GM19395 (cell line): ENCODE data around the gene SLC22A5.
A peak's percentile ranks its signal among the peaks of the same experiment; 100 is the strongest.
"Not testable (repeated sequence)": the region's sequence is repeated elsewhere in the genome, so short reads cannot be mapped to it uniquely, and the experiment has no call there.

ENCODE experiments used
- ATAC-seq: cut with Tn5 transposase; IDR thresholded peaks from one replicate; pipeline ENCODE4 v1.9.1; 2021; ENCODE audit warnings: mild to moderate bottlenecking, moderate library complexity; ENCODE audit not compliant: unreplicated experiment

The SLC22A5 gene

DNA sequence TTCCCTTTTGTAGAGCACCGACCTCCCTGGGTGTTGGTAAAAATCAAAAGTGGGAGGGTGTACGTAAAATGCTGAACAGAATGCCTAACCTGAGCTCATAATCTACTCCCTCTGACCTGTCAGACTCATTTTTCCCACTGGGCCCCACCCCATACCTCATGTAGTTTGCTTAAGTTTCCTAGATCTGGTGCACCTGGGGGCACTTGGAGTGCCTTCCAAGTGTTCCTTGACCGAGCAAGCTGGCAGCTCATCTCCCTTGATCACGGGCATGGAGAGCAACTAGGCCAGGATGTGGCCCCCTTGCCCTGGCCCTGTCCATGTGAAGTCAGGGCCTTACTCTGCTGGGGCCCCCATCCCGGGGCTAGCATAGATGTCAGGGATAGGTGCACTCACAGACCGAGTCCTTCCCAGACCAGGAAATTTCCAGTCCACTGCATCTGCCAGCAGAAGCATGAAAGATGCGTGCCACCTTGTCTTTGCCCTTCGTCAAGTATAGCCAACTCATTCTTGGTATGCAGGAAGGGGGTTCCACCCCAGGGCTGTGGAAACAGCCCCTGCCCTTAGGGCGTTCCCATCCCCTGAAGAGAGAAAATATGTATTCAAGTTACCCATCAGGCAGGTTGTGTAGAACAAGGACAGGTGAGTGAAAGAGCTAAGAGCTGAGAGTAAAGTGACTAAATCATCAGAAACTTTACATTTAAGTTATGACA lies 41.9 kb downstream of the SLC22A5 start:
- peak; percentile 6 for ATAC-seq

DNA sequence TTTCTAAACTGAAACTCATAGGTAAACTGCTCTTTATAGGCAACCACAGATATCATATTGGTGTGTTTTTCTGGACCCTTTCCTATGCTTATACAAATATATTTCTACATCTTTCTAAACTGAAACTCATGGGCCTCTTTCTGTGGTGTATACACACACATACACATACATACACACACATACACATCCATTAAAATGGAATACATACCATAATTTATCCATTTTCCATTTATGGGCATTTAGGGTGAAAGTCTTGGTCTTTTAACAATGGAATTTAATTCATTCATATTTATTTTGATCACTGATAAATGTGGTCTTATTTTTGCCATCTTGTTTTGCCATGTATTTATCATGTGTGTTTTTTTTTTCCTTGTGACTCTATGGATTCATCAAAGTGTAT lies 44.1 kb downstream of the SLC22A5 start:
- ATAC-seq, result no peak

GRCh38 chr5:132414634-132415378 lies 45.3 kb downstream of the SLC22A5 start:
- no peak for ATAC-seq

DNA sequence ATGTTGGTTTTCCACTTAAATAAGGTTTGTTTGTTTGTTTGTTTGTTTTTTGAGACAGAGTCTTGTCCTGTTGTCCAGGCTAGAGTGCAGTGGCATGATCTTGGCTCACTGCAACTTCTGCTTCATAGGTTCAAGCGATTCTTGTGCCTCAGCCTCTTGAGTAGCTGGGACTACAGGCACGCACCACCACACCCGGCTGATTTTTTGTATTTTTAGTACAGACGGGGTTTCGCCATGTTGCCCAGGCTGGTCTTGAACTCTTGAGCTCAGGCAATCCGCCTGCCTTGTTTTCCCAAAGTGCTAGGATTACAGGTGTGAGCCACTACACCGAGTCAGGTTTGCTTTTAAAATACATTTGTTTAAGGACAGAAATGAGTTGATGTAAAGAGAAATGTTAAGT lies 46.0 kb downstream of the SLC22A5 start:
- ATAC-seq, result not testable (repeated sequence)

- ATAC-seq, result no peak
Measured at GRCh38 chr5:132416306-132417009, 46.9 kb downstream of the SLC22A5 start.

GRCh38 chr5:132417010-132417439 lies 47.5 kb downstream of the SLC22A5 start:
- ATAC-seq, result no peak

GRCh38 chr5:132417461-132417860 lies 48.0 kb downstream of the SLC22A5 start:
- no peak for ATAC-seq

DNA sequence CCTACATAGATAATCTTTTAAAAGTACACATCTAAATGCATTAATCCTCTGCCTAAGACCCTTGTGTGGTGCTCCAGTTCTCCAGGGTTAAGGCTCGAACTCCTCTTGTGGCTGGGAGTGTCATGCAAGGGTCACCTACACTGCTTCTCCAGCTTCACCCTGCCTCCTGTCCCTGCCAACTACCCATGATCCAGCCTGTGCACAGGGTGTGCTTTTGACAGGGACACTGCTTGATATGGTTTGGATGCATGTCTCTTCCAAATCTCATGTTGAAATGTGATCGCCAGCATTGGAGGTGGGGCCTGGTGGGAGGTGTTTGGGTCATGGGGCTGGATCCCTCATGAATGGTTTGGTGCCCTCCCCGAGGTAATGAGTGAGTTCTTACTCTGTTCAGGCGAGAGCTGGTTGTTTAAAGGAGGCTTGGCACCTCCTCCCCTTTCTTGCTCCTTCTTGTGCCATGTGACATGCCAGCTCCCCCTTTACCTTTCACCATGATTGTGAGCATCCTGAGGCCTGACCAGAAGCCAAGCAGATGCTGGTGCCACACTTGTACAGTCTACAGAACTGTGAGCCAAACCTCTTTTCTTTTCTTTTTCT lies 48.5 kb downstream of the SLC22A5 start:
- no peak for ATAC-seq

DNA sequence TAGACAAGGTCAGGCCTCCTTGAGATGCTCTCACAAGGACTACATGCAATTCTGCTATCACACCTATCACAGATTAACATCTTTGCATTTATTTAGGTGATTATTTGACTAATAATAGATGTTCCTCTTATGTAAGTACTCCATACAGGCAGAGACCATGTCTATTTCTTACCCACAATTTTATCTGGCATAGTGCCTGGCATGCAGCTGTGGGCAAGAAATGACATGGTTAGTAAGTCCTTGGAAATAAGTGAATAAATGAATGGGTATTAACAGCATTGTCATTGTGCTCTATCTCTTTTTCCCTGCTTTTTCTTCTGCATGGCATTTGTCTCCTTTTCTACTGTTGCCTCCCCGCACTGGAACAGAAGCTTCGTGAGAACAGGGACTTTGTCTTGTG lies 49.4 kb downstream of the SLC22A5 start:
- no peak for ATAC-seq

GRCh38 chr5:132419502-132420468 lies 50.3 kb downstream of the SLC22A5 start:
- ATAC-seq, result peak; percentile 39

DNA sequence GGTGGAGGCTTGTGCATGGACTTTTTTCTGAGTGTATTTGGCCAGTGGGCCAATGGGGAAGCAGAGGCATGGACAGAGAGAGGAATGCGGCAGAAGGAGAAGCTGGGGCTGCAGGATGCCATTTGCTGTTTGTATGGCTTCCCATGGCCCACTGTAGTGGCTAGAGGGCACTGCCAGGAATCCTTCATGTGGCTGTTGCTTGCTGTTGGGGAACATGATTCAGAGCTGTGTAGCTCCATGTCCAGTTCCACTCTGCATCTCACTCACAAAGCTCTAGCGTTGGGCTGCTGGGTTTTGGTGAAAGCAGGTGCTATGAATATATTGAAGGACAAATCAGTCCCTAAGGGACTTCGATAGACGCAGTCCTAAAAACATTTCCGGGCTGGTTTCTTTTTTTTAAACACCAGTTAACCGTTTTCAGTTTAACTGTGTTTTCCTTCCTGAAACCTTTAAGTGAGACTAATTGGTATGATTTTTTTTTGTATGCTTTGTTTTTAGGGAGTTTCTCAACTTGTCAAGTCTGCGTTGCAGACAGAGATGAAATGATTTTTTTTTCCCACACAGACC lies 51.3 kb downstream of the SLC22A5 start:
- ATAC-seq, result peak; percentile 51

DNA sequence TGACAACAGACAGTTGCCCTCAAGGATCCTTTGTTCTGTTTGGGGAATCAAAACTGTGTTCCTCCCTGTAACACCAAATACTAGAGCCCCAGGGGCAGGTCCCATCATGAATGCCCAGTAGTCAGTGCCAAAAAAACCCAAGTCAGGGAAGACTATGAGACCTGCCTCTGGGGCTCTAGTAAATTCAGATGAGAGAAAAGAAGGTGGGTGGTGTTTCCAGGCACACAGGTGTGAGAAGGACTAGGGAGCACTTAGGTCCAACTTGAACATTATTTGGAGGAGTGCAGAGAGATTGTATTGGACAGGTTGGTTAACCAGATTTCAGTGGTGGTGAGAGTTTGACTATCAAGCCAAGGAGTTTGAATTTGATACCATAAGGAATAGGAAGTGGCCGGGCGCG lies 52.0 kb downstream of the SLC22A5 start:
- ATAC-seq, result no peak

- ATAC-seq, result peak; percentile 29
Measured at GRCh38 chr5:132422720-132423437, 53.4 kb downstream of the SLC22A5 start.

DNA sequence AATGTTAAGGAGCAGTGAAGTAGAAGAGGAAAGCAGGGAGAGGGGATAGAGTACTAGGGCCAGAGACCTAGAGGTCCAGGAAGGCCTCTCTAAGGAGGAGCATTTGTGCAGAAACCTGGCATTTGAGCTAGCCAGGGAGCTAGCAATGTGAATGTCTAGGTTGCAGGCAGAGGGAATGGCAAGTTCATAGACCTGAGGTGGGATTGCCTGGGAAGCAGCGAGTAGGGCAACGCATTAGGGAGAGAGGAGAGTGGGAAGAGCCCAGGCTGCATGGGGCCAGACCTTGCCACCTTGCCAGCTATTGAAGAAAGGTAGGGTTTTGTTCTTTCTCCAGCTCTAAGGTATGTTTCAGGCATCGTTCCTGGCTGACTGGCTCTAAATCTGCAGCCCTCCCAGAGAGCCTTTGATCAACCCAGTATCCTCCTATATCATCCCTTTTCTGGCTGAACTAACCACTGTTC lies 54.0 kb downstream of the SLC22A5 start:
- ATAC-seq, result no peak

DNA sequence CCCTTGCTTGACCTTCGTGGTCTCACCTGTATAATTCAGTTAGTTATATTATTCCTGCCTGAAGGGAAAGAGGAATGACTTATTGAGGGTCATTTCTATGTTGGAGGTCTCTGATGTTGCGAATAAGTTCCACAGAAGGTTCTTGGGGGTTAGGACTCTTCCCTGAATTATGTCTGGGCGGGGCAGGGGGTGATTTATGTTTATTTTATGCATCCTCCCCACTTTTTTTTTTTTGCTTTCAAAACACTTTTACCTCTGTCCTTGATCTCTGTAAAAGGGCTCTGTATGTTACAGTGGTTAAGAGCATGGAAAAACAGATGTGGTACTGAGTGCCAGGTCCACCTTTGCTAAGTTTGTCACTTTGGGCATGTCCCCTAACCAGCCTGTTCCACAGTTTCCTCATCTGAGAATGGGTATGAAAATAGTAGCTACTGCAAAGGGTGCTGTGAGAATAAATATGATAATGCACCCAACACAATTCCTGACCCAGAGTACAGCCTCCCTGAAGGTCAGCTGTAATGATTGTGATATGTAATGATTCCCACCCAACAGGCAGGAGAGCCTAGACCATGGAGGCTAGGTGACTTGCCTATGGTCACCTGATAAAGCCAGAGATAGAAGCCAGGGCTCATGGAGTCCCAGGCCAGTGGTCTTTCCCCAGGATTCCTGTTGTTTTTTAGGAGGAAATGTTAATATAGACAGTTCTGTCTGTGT lies 54.8 kb downstream of the SLC22A5 start:
- ATAC-seq, result no peak

DNA sequence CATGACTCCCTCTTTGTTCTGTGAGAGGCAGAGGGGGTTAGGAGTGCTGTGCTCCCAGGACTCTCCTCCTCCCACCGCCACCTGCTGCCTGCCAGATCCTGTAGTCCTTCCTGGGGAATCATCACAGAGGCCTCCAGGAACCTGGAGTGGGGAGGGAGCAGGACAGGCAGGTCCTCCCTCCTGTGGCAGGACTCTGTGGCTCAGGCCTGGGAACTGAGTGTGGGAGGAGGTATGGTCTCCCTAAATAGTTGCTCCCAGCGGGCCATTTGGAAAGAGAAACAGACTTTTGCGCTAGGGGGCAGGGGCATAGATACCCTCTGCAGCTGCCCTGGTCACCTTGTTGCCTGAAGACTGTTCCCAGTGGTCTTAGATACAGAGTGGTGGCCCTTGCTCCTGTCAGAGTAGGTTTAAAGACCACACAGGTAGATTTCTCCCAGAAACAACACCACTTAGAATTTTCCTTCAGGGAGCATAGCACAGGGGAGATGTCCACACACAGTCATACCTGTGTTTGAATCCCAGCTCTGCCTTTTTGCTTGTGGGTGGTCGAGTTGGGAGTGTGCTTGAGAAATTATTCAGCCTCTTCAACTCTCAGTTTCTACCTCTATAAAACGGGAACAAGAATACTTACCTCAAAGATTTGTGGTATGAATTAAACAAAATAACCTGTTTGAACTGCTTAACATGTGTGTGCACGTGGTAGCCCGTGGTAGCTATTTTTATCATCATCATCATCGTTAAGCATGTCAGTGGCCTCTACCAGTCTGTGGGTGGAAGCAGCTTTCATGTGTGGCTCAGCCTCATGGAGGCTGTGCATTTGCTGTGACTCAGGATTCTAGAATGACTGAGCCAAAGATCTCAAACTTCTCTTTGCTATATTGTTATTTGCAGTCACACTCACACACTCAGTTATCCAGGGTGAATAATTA lies 55.8 kb downstream of the SLC22A5 start:
- ATAC-seq, result peak; percentile 56

- ATAC-seq, result peak; percentile 0
Measured at GRCh38 chr5:132425975-132426524, 56.5 kb downstream of the SLC22A5 start.
